NT2/D1 (cell line): Measurements from ENCODE around the gene TEX44.

Experiments used
- YY1 ChIP-seq: IDR thresholded peaks from 2 replicates; pipeline ENCODE4 v1.6.1; 2011; ENCODE audit not compliant: insufficient read length, insufficient read depth
- ZNF274 ChIP-seq: IDR thresholded peaks from 2 replicates; pipeline ENCODE4 v1.6.1; 2011; ENCODE audit warnings: mild to moderate bottlenecking, low read depth, low read length

- TF ChIP-seq YY1: no peak
- no peak for TF ChIP-seq ZNF274
These were observed 48.0 kb downstream of the TEX44 start for GRCh38 chr2:231640641-231641111.
